SH-SY5Y (cell line): ENCODE data around the gene REG3G.

Experiments used
- GATA2 ChIP-seq: IDR thresholded peaks from 2 replicates; pipeline ENCODE4 v1.6.1; 2011; ENCODE audit warnings: mild to moderate bottlenecking, low read depth, low read length
- GATA3 ChIP-seq: IDR thresholded peaks from 2 replicates; pipeline ENCODE4 v1.6.1; 2011; ENCODE audit warnings: low read depth, mild to moderate bottlenecking, low read length, moderate library complexity

DNA sequence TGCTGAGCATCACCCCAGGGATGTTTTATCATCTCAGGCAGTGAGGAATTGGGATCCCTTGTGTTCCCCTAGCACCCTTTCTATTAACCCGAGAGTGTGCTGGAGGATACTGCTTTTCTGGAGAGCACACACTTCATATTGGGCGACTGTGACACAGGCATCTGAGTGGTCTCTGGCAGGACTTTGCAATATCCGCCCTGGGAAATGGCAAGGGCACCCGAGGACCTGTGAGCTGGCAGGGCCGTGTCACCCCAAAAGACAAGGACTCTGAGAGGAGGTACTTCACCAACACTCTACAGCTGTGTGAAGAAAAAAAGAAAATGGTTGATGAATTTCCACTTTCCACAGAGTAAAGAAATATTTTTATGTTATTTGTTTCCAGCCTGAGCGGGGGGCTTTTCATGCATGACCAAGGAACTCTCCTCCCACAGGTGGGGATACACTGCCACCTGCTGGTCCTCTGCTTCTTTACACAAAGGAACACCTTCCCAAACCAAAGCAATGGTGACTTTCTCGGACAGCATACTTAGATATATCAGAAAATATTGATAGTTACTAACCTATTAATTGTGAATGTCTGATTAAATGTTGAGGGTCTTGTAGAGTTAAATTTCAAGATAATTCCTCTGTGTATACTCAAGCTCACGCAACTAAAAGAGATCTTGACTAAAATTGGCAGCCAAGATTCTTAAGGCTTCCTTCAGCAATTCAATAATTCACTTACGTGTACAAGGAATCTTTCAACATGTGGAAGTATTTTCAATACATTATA, 45.9 kb upstream of the REG3G start:
- TF ChIP-seq GATA3 = no peak
- TF ChIP-seq GATA2 = no peak
